GM19239 (cell line): ENCODE measurements around the gene AMZ1.

Experiments
- DNase-seq: peaks from one replicate; pipeline ENCODE4 v3.0.0; 2011; ENCODE audit warnings: low spot score; ENCODE audit not compliant: insufficient read length
- FAIRE-seq: peaks from 2 replicates; lab custom pipeline; 2011; peaks lifted over from hg19 to GRCh38; lab: Jason Lieb, UNC

The AMZ1 gene

GRCh38 chr7:2761131-2761624, 73.2 kb downstream of the AMZ1 start:
- FAIRE-seq: no peak
- DNase-seq: no peak

GRCh38 chr7:2761801-2762497, 73.9 kb downstream of the AMZ1 start:
- FAIRE-seq (no peak), DNase-seq (no peak)

GRCh38 chr7:2763597-2763996, 75.6 kb downstream of the AMZ1 start:
- no peak for DNase-seq

GRCh38 chr7:2764621-2765020, 76.6 kb downstream of the AMZ1 start:
- FAIRE-seq (no peak), DNase-seq (no peak)

More at GRCh38 chr7:2763597-2763996, 75.6 kb downstream of the AMZ1 start:
- FAIRE-seq: no peak
